Measurements from ENCODE around the gene MAP4K4.

Gene MAP4K4

DNA sequence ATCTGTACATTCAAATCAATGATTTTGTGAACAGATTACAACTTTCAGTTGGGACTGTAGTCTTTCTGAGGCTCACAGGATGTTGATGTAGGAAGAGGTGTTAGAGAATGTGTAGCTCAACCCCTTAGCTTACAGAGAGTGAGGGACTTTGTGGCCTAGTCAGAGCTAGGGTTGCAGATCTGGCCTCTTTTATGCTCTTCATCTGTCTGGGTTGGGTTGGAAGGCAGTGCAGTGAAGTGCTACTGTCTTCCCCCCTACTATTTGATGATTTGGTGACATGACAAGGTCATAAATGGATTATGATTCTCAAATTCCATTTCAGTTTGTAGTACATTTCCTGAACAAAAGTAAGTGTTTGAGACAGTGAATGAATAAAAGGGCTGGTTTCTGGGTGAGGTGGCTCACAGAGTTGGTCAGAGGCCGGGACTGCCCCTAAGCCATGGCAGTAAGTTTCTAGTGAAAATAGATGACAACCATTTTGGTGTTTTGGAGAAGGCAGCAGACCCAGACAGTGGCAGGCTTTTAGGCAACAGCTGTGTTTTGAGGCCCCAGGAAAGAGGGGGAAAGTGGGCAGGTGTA lies 21.6 kb downstream of the MAP4K4 start:
- Histone ChIP-seq H3K36me3 (ENCODE audit: control insufficient read depth, insufficient read depth, low read length) (no peaks in the 10 kb centered on the region), H3K4me3 (replicated peaks; ENCODE audit: low read depth, low read length) (no peak overlapping the region), H3K27me3 (replicated peaks; ENCODE audit: control insufficient read depth, insufficient read depth, low read length) (no peaks in the 10 kb centered on the region)
- no peak for DNase-seq (ENCODE audit: extremely low read depth, insufficient read length)
- TF ChIP-seq, protein P1, sequence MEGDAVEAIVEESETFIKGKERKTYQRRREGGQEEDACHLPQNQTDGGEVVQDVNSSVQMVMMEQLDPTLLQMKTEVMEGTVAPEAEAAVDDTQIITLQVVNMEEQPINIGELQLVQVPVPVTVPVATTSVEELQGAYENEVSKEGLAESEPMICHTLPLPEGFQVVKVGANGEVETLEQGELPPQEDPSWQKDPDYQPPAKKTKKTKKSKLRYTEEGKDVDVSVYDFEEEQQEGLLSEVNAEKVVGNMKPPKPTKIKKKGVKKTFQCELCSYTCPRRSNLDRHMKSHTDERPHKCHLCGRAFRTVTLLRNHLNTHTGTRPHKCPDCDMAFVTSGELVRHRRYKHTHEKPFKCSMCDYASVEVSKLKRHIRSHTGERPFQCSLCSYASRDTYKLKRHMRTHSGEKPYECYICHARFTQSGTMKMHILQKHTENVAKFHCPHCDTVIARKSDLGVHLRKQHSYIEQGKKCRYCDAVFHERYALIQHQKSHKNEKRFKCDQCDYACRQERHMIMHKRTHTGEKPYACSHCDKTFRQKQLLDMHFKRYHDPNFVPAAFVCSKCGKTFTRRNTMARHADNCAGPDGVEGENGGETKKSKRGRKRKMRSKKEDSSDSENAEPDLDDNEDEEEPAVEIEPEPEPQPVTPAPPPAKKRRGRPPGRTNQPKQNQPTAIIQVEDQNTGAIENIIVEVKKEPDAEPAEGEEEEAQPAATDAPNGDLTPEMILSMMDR (IDR thresholded peaks at IDR 0.05; ENCODE audit: insufficient read depth, low read length, poor library complexity, severe bottlenecking), result no peak

- Histone ChIP-seq H3K36me3 (ENCODE audit: control insufficient read depth, insufficient read depth, low read length) (no peaks in the 10 kb centered on the region), H3K4me3 (replicated peaks; ENCODE audit: low read depth, low read length) (no peak overlapping the region), H3K27me3 (replicated peaks; ENCODE audit: control insufficient read depth, insufficient read depth, low read length) (no peaks in the 10 kb centered on the region)
- TF ChIP-seq, protein P1 (IDR thresholded peaks at IDR 0.05; ENCODE audit: insufficient read depth, low read length, poor library complexity, severe bottlenecking), result no peak
- DNase-seq (ENCODE audit: extremely low read depth, insufficient read length), result no peak
These were observed 23.2 kb downstream of the MAP4K4 start for GRCh38 chr2:101720732-101721131.

DNA sequence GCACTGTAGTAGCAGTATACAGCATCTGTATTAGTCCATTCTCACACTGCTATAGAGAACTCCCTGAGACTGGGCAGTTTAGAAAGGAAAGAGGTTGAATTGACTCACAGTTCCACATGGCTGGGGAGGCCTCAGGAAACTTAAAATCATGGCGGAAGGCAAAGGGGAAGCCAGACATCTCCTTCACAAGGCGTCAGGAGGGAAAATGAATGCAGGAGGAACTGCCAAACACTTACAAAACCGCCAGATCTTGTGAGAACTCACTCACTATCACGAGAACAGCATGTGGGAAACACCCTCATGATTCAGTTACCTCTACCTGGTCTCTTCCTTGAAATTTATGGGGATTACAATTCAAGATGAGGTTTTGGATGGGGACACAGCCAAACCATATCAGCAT lies 25.4 kb downstream of the MAP4K4 start:
- no peak overlapping the region for H3K4me3 ChIP-seq (replicated peaks; ENCODE audit: low read depth, low read length)

DNA sequence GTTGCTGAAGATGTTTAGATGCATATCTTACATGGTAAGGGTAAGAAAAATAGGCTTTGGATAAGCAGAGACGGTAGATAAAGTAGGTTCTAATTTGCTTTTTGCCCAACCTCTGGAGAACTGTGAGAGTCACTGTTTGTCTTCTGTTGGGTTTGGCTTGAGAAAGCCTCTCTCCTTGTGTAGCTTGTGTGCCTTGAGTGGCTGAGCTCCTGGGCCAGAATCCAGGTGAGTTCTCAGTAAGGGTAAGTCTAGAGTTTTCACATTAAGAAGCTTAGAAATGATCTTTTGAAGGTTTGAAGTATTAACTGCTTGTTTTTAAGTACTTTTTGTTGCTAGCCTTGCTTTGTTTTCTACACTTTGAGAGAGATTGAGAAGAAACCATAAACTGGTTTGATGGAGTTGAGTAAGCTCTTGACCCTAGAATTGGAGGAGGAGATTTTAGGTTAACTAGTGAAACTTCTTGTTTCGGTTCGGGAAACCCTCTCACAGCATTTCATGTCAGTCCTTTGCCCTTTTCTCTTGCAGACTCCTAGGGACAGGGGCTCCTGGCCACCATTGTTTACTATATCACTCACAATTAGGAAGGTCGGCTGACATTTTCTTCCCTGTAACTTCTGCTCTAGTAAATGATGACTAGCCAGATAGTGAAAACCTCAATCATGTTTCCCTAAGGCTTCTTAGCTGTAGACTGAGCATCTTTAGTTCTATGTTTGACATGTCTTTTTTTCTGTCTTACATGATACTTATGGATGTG lies 26.0 kb downstream of the MAP4K4 start:
- Histone ChIP-seq H3K4me3 (replicated peaks; ENCODE audit: low read depth, low read length) (no peak overlapping the region), H3K27me3 (replicated peaks; ENCODE audit: control insufficient read depth, insufficient read depth, low read length) (no peaks in the 10 kb centered on the region), H3K36me3 (ENCODE audit: control insufficient read depth, insufficient read depth, low read length) (no peaks in the 10 kb centered on the region)
- no peak for DNase-seq (ENCODE audit: extremely low read depth, insufficient read length)
- TF ChIP-seq, protein P1 (IDR thresholded peaks at IDR 0.05; ENCODE audit: insufficient read depth, low read length, poor library complexity, severe bottlenecking), result no peak

More for the DNA sequence above, 25.4 kb downstream of the MAP4K4 start:
- TF ChIP-seq, protein P1 (IDR thresholded peaks at IDR 0.05; ENCODE audit: insufficient read depth, low read length, poor library complexity, severe bottlenecking), result no peak
- Histone ChIP-seq H3K36me3 (ENCODE audit: control insufficient read depth, insufficient read depth, low read length) (no peaks in the 10 kb centered on the region), H3K27me3 (replicated peaks; ENCODE audit: control insufficient read depth, insufficient read depth, low read length) (no peaks in the 10 kb centered on the region)
- no peak for DNase-seq (ENCODE audit: extremely low read depth, insufficient read length)

- DNase-seq (ENCODE audit: extremely low read depth, insufficient read length), result no peak
- Histone ChIP-seq H3K27me3 (replicated peaks; ENCODE audit: control insufficient read depth, insufficient read depth, low read length) (no peaks in the 10 kb centered on the region), H3K4me3 (replicated peaks; ENCODE audit: low read depth, low read length) (no peak overlapping the region), H3K36me3 (ENCODE audit: control insufficient read depth, insufficient read depth, low read length) (no peaks in the 10 kb centered on the region)
- TF ChIP-seq, protein P1 (IDR thresholded peaks at IDR 0.05; ENCODE audit: insufficient read depth, low read length, poor library complexity, severe bottlenecking), result no peak
These were observed 26.6 kb downstream of the MAP4K4 start for GRCh38 chr2:101724125-101724474.
